Mesenchymal stem cell (in vitro differentiated cells and primary cell): ENCODE measurements around the gene ESRRG. TPM values are rescaled to one million over a fixed set of nuclear protein-coding genes. Genes with fewer than 3 reads are reported as not detected.

ENCODE experiments used
- DNase-seq: peaks from one replicate; pipeline ENCODE4 v3.0.0-alpha.2; 2013
- H2AFZ ChIP-seq: one replicate; pipeline ENCODE4 v1.6.1; 2013; ENCODE audit warnings: low read depth, mild to moderate bottlenecking, control low read depth, inconsistent platforms, low read length, moderate library complexity
- H2AK5ac ChIP-seq: 2 replicates; pipeline ENCODE4 v1.6.1; 2013; ENCODE audit warnings: low read length, moderate library complexity, mild to moderate bottlenecking, inconsistent platforms; ENCODE audit not compliant: severe bottlenecking
- H2BK120ac ChIP-seq: one replicate; pipeline ENCODE4 v1.6.1; 2013; ENCODE audit warnings: low read depth, mild to moderate bottlenecking, inconsistent platforms, low read length, moderate library complexity
- H2BK12ac ChIP-seq, 2 experiments: one replicate each; pipeline ENCODE4 v1.6.1; 2013; ENCODE audit warnings: inconsistent platforms in 2 of 2, low read length in 2 of 2, mild to moderate bottlenecking in 2 of 2, moderate library complexity in 2 of 2, control low read depth in 1 of 2
- H2BK15ac ChIP-seq: one replicate; pipeline ENCODE4 v1.6.1; 2013; ENCODE audit warnings: mild to moderate bottlenecking, low read depth, inconsistent platforms; ENCODE audit not compliant: poor library complexity, severe bottlenecking
- H2BK5ac ChIP-seq: 2 replicates; pipeline ENCODE4 v1.6.1; 2013; ENCODE audit warnings: low read depth, mild to moderate bottlenecking, low read length, control low read depth, inconsistent platforms; ENCODE audit not compliant: poor library complexity, severe bottlenecking
- H3K14ac ChIP-seq, 2 experiments: one replicate each; pipeline ENCODE4 v1.6.1; 2013; ENCODE audit warnings: inconsistent platforms in 2 of 2, low read length in 2 of 2, control low read depth in 1 of 2, mild to moderate bottlenecking in 1 of 2, moderate library complexity in 1 of 2
- H3K18ac ChIP-seq, 2 experiments: one replicate each; pipeline ENCODE4 v1.6.1; 2013; ENCODE audit warnings: inconsistent platforms in 2 of 2, low read length in 2 of 2, control low read depth in 1 of 2, low read depth in 1 of 2, mild to moderate bottlenecking in 1 of 2
- H3K23ac ChIP-seq, 2 experiments: one replicate each; pipeline ENCODE4 v1.6.1; 2013; ENCODE audit warnings: inconsistent platforms in 2 of 2, low read length in 2 of 2, mild to moderate bottlenecking in 2 of 2, moderate library complexity in 2 of 2, control low read depth in 1 of 2
- H3K27ac ChIP-seq: 2 replicates; pipeline ENCODE4 v1.5.1; 2013; ENCODE audit warnings: mild to moderate bottlenecking, moderate library complexity, low read length, control low read depth, inconsistent platforms; ENCODE audit not compliant: poor library complexity, severe bottlenecking
- H3K27me3 ChIP-seq, 2 experiments: 2 replicates each; pipeline versions ENCODE4 v1.6.1 to v1.7.0; 2013; ENCODE audit warnings: low read length in 2 of 2, mild to moderate bottlenecking in 2 of 2, moderate library complexity in 2 of 2, control low read depth in 1 of 2, inconsistent platforms in 1 of 2; ENCODE audit not compliant: control insufficient read depth in 1 of 2, insufficient read depth in 1 of 2
- H3K36me3 ChIP-seq, 2 experiments: 2 replicates each; pipeline versions ENCODE4 v1.6.1 to v1.7.0; 2013; ENCODE audit warnings: low read length in 2 of 2, control low read depth in 1 of 2, inconsistent platforms in 1 of 2, low read depth in 1 of 2, mild to moderate bottlenecking in 1 of 2; ENCODE audit not compliant: insufficient read depth in 2 of 2, control insufficient read depth in 1 of 2
- H3K4ac ChIP-seq, 2 experiments: one replicate each; pipeline ENCODE4 v1.6.1; 2013; ENCODE audit warnings: inconsistent platforms in 2 of 2, low read length in 2 of 2, mild to moderate bottlenecking in 2 of 2, moderate library complexity in 2 of 2, control low read depth in 1 of 2, low read depth in 1 of 2
- H3K4me1 ChIP-seq: 2 replicates; pipeline ENCODE4 v1.6.1; 2013; ENCODE audit warnings: low read depth, low read length, control low read depth; ENCODE audit not compliant: control insufficient read depth, insufficient read depth
- H3K4me2 ChIP-seq: 2 replicates; pipeline ENCODE4 v1.6.1; 2013; ENCODE audit warnings: low read length, mild to moderate bottlenecking, inconsistent platforms; ENCODE audit not compliant: poor library complexity, severe bottlenecking
- H3K4me3 ChIP-seq, 2 experiments: 2 replicates each; pipeline versions ENCODE4 v1.5.1 to v1.7.0; 2013; ENCODE audit warnings: low read length in 2 of 2, mild to moderate bottlenecking in 2 of 2, control low read depth in 1 of 2, low read depth in 1 of 2; ENCODE audit not compliant: insufficient read depth in 1 of 2
- H3K79me1 ChIP-seq: replicated peaks from 2 replicates; pipeline ENCODE4 v1.6.1; 2013; ENCODE audit warnings: mild to moderate bottlenecking, control low read depth, low read length, inconsistent platforms; ENCODE audit not compliant: poor library complexity, severe bottlenecking
- H3K9ac ChIP-seq: 2 replicates; pipeline ENCODE4 v1.7.0; 2013; ENCODE audit warnings: mild to moderate bottlenecking, low read length, moderate library complexity
- H3K9me3 ChIP-seq: 2 replicates; pipeline ENCODE4 v1.7.0; 2013; ENCODE audit warnings: mild to moderate bottlenecking, low read length; ENCODE audit not compliant: control insufficient read depth
- H4K8ac ChIP-seq: one replicate; pipeline ENCODE4 v1.6.1; 2013; ENCODE audit warnings: inconsistent platforms, mild to moderate bottlenecking, low read length, moderate library complexity
- H4K91ac ChIP-seq: one replicate; pipeline ENCODE4 v1.6.1; 2013; ENCODE audit warnings: mild to moderate bottlenecking, low read length, inconsistent platforms
- WGBS: methylation state at CpG from one replicate; pipeline ENCODE4 v1.1.7; 2013; ENCODE audit warnings: mixed read lengths; 5-methylcytosine and 5-hydroxymethylcytosine counted together
- polyA plus RNA-seq, 2 experiments: library from polyadenylated mRNA; stranded (reverse); fragments of 200-250 nt; gene quantifications; one replicate each; pipeline ENCODE4 v1.2.3, GENCODE V29; 2013

ESRRG gene
- polyA plus RNA-seq (2013, experiment 1 of 2) = 0.44 TPM
- polyA plus RNA-seq (2013, experiment 2 of 2) = 0.55 TPM

DNA sequence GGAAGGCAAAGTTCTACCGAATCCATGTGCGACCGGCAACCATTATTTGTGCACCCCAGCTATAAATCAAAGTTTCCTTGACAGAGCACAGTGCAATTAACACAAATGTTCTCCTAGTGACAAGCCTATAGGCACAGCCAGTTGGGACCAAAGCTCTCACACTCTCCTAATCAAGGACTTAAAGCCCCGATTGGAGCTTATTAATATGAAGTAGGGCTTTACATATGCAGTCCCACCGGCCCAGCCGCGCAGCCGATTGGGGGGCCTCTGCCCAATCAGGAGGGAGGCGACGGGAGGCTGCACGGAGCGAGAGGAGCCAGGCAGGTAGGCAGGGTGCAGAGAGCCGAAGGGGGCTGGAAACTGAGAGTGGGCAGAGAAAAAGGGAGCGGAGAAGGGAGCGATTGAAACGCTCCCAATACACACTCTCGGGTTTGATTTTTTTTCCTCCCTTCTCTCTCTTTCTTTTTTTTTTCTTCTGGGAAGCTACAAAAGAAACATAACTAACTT is at the start of gene ESRRG:
ESRRG (minus strand) TSS at position 156 of the 507 bp plus-strand sequence; CDS start at position 26, 130 bp downstream.
- Histone ChIP-seq H2AK5ac (no peak within 1 kb of the TSS), H2BK15ac (no peak within 1 kb of the TSS), H2AFZ (no peak within 1 kb of the TSS), H3K14ac (no peak within 1 kb of the TSS), H3K4me3 (peak within 1 kb of the TSS; percentile 45 to 73), H3K27ac (no peak within 1 kb of the TSS), H3K4me2 (peak within 1 kb of the TSS; percentile 93), H3K27me3 (peaks cover 11 to 44% of the 10 kb centered on the region in 2 experiments), H2BK120ac (no peak within 1 kb of the TSS), H4K8ac (no peak within 1 kb of the TSS), H4K91ac (no peak within 1 kb of the TSS), H2BK5ac (no peak within 1 kb of the TSS), H3K18ac (peak within 1 kb of the TSS in 1 of 2 experiments; percentile 48), H3K9me3 (no peaks in the 10 kb centered on the region), H3K4ac (no peak within 1 kb of the TSS), H3K4me1 (no peaks in the 10 kb centered on the region), H3K79me1 (no peaks in the 10 kb centered on the region), H3K9ac (peak within 1 kb of the TSS; percentile 58), H3K36me3 (no peaks in the 10 kb centered on the region), H2BK12ac (no peak within 1 kb of the TSS), H3K23ac (no peak within 1 kb of the TSS)
- WGBS = 0% methylated on average over 11 of the region's 17 CpGs
- DNase-seq = peak; percentile 46

DNA sequence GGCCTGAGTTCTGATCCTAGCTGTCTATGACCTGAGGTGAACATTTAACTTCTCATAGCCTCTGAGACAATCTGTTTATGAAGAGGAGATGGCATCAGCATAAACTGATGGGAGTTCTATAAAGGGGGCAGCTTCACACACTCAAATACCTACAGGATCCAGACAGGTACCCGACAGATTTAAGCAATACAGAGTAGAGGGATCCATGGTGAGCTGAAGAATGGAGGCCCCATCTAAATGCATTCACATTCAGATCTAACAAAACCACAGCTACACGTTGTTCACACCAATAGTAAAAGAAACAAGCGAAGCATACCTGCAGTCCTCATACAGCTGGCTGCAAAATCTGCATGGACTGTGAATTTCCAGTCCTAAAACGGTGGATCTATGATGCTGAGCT is 48.7 kb upstream of the ESRRG start:
- no peak overlapping the region for H4K8ac ChIP-seq
- 50% methylated on average over 4 of the region's 4 CpGs for WGBS
- H3K4me2 ChIP-seq = no peak overlapping the region
- H3K36me3 ChIP-seq = no peaks in the 10 kb centered on the region
- H3K18ac ChIP-seq = no peak overlapping the region
- H3K9me3 ChIP-seq = no peaks in the 10 kb centered on the region
- no peak overlapping the region for H3K9ac ChIP-seq
- no peak overlapping the region for H4K91ac ChIP-seq
- no peak overlapping the region for H2BK12ac ChIP-seq
- H2AFZ ChIP-seq = no peak overlapping the region
- H2BK15ac ChIP-seq = no peak overlapping the region
- DNase-seq = no peak
- H3K23ac ChIP-seq = no peak overlapping the region
- no peaks in the 10 kb centered on the region for H3K4me1 ChIP-seq
- no peak overlapping the region for H3K14ac ChIP-seq
- no peak overlapping the region for H2BK5ac ChIP-seq
- H3K4ac ChIP-seq = no peak overlapping the region
- no peak overlapping the region for H2BK120ac ChIP-seq
- H3K27ac ChIP-seq = no peak overlapping the region
- H3K4me3 ChIP-seq = no peak overlapping the region
- H2AK5ac ChIP-seq = no peak overlapping the region
- no peaks in the 10 kb centered on the region for H3K79me1 ChIP-seq
- H3K27me3 ChIP-seq = no peaks in the 10 kb centered on the region

DNA sequence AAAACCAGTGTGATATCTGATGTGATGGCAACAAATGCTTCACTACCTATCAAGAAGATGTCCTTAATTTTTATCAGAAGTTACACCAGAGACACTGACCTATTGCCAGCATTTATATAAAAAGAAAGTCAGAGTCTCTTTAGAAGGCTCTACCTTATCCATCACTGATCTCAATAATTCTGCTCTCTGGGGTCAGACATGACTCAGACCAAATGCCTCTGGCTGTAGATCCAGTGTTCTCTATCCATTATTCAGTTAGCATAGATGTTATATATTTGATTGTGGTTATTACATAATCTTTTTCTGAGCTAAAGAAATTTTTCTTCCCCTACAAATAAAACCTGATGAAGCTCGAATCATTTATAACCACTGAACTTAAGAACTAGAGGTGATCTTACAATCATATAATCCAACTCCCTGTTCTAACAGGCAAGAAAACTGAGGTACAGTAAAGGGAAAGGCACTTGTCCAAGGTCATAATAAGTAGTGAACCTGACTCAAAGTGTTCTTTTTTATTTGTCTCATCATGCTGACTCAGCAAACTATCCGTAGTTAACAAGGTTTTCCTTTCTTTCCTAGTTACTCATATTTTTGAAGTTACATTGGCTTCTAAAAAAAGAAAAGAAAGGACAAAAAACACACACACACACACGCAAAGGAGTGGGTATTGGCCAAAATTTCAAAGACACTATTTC is 43.6 kb upstream of the ESRRG start:
- Histone ChIP-seq H3K4me1 (no peaks in the 10 kb centered on the region), H3K18ac (no peak overlapping the region), H3K4ac (no peak overlapping the region), H2AFZ (no peak overlapping the region), H2BK120ac (no peak overlapping the region), H3K36me3 (no peaks in the 10 kb centered on the region), H3K4me3 (no peak overlapping the region), H3K79me1 (no peaks in the 10 kb centered on the region), H2BK5ac (no peak overlapping the region), H3K9ac (no peak overlapping the region), H3K14ac (no peak overlapping the region), H4K91ac (no peak overlapping the region), H2BK15ac (no peak overlapping the region), H4K8ac (no peak overlapping the region), H3K27ac (no peak overlapping the region), H2AK5ac (no peak overlapping the region), H3K23ac (no peak overlapping the region), H3K9me3 (no peaks in the 10 kb centered on the region), H3K4me2 (no peak overlapping the region), H3K27me3 (no peaks in the 10 kb centered on the region), H2BK12ac (no peak overlapping the region)
- DNase-seq = no peak
- WGBS = 86% methylated on average over 1 of the region's 3 CpGs

DNA sequence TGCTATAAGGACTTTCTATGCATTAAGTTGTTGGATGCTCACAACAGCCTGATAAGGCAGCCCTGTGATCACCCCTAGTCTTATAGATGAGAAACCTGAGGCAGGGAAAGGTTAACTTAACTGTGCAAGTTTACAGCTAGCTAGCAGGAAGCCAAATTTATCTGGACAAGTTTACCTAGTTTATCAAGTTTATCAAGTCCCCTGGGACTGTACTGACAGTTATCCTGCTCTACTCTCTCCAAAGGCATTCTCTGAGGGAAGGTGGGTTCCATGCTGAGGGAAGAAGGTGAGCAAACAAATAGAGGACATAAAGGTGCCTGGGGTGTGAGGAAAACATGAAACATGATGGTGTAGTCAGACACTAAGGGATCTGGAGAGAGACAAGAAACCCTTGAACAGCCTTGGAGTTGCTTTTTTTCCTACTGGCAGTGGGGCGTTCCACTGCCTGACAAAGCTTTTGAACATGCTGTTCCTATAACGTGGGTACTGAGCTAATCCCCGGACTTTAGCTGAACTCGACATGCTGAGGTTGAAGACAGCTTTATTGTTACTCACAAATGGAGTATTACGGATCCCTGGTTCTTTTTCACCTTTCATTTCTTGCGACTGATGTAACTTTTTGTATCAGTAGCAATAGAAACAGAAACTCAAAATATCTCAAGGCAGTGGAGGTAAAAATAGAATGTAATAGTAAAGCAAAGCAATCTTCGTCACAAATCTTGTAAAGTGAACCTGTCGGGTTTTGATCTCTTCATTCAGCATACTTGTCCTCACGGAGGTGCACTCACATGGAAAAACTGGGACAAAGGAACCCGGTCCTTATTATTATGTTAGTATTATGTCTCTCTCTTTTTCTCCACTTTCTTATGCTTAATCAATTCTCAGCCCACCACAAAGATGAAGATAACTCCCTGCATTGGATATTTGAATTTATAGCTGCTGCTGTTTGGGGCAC is 42.4 kb upstream of the ESRRG start:
- Histone ChIP-seq H3K9ac (no peak overlapping the region), H3K4me3 (no peak overlapping the region), H3K4ac (no peak overlapping the region), H4K91ac (no peak overlapping the region), H3K18ac (no peak overlapping the region), H3K27me3 (no peaks in the 10 kb centered on the region), H4K8ac (no peak overlapping the region), H3K9me3 (no peaks in the 10 kb centered on the region), H3K14ac (no peak overlapping the region), H2AFZ (no peak overlapping the region), H3K79me1 (no peaks in the 10 kb centered on the region), H3K4me1 (no peaks in the 10 kb centered on the region), H3K23ac (no peak overlapping the region), H2BK5ac (no peak overlapping the region), H3K36me3 (no peaks in the 10 kb centered on the region), H2BK15ac (no peak overlapping the region), H3K27ac (no peak overlapping the region), H2BK12ac (no peak overlapping the region), H2AK5ac (no peak overlapping the region), H2BK120ac (no peak overlapping the region), H3K4me2 (no peak overlapping the region)
- WGBS = 84% methylated on average over 7 of the region's 10 CpGs
- no peak for DNase-seq
